VCaP (cell line): Measurements from ENCODE around the gene SDHAF4.
"Not testable (repeated sequence)": the region's sequence is repeated elsewhere in the genome, so short reads cannot be mapped to it uniquely, and the experiment has no call there.

ENCODE experiments used
- H3K27ac ChIP-seq: fragments of 450-650 bp; 2 replicates; pipeline ENCODE4 v1.5.1; 2017
- CTCF ChIP-seq: fragments of 450-650 bp; conservative IDR thresholded peaks from 2 replicates; pipeline ENCODE4 v1.5.1; 2017; ENCODE audit warnings: mild to moderate bottlenecking, moderate library complexity

SDHAF4 gene

GRCh38 chr6:70557998-70558397, 8.7 kb upstream of the SDHAF4 start:
- no peak overlapping the region for H3K27ac ChIP-seq
- no peak for TF ChIP-seq CTCF

- not testable (repeated sequence) for H3K27ac ChIP-seq
Measured at GRCh38 chr6:70562401-70562800, 4.3 kb upstream of the SDHAF4 start.

- H3K27ac ChIP-seq = no peak overlapping the region
- no peak for TF ChIP-seq CTCF
Measured at GRCh38 chr6:70563530-70563929, 3.2 kb upstream of the SDHAF4 start.

- H3K27ac ChIP-seq = no peak overlapping the region
Measured at GRCh38 chr6:70574643-70575042, 7.9 kb downstream of the SDHAF4 start.

GRCh38 chr6:70575899-70576495, 9.3 kb downstream of the SDHAF4 start:
- no peak for TF ChIP-seq CTCF
- H3K27ac ChIP-seq = no peak overlapping the region

More at GRCh38 chr6:70574643-70575042, 7.9 kb downstream of the SDHAF4 start:
- TF ChIP-seq CTCF = no peak

GRCh38 chr6:70586114-70586513, 19.4 kb downstream of the SDHAF4 start:
- no peak for TF ChIP-seq CTCF
- no peak overlapping the region for H3K27ac ChIP-seq

GRCh38 chr6:70590400-70590799, 23.7 kb downstream of the SDHAF4 start:
- no peak for TF ChIP-seq CTCF
- no peak overlapping the region for H3K27ac ChIP-seq

GRCh38 chr6:70592391-70593117, 25.8 kb downstream of the SDHAF4 start:
- no peak overlapping the region for H3K27ac ChIP-seq
- TF ChIP-seq CTCF = no peak
